HEK293 (cell line): ENCODE measurements around the gene INSL3.

Source experiments
- CTCF ChIA-PET: fragments of 350-600 bp; formaldehyde crosslinking; extraction: SDS; loops from one replicate; lab custom pipeline; 2021; ENCODE audit warnings: antibody characterized with exemption; lab: Yijun Ruan, JAX
- POLR2A ChIA-PET: fragments of 300-600 bp; formaldehyde crosslinking; extraction: SDS; loops from one replicate; lab custom pipeline; 2020; ENCODE audit warnings: antibody characterized with exemption, inconsistent platforms; lab: Yijun Ruan, JAX
- H3K27ac ChIP-seq: fragments of 200-500 bp; sonication (Bioruptor generic); 2 replicates; pipeline ENCODE4 v1.5.1; 2014; ENCODE audit warnings: low read depth, low read length, control low read depth, inconsistent platforms; ENCODE audit errors: extremely low read depth
- H3K36me3 ChIP-seq, 2 experiments: fragments of 200-500 bp in 1 of 2; sonication (Bioruptor generic) in 1 of 2; 1 replicate in 1 of 2; 2 replicates in 1 of 2; pipeline ENCODE4 v1.5.1; 2014 to 2017; ENCODE audit warnings: inconsistent platforms in 2 of 2, low read length in 2 of 2; ENCODE audit not compliant: control insufficient read depth in 2 of 2, insufficient read depth in 1 of 2
- H3K4me1 ChIP-seq: fragments of 200-500 bp; sonication (Bioruptor generic); 2 replicates; pipeline ENCODE4 v1.5.1; 2014; ENCODE audit warnings: mild to moderate bottlenecking, low read length, inconsistent platforms; ENCODE audit not compliant: control insufficient read depth, insufficient read depth
- H3K4me3 ChIP-seq: 2 replicates; pipeline ENCODE4 v1.5.1; 2011; ENCODE audit warnings: low read depth, mild to moderate bottlenecking, control low read depth, low read length, moderate library complexity
- H3K9me3 ChIP-seq: fragments of 200-500 bp; sonication (Bioruptor generic); 2 replicates; pipeline ENCODE4 v1.5.1; 2014; ENCODE audit warnings: low read depth, low read length, inconsistent platforms; ENCODE audit not compliant: control insufficient read depth, insufficient read depth
- BCL11B ChIP-seq: fragments of 450-650 bp; formaldehyde crosslinking; IDR thresholded peaks from 2 replicates; pipeline ENCODE4 v1.5.1; 2016; ENCODE audit warnings: low read depth, missing biosample characterization, missing genetic modification characterization
- GLIS1 ChIP-seq: fragments of 450-650 bp; formaldehyde crosslinking; IDR thresholded peaks from 2 replicates; pipeline ENCODE4 v1.5.1; 2016; ENCODE audit warnings: missing biosample characterization, missing genetic modification characterization
- GLIS2 ChIP-seq: fragments of 450-650 bp; formaldehyde crosslinking; IDR thresholded peaks from 2 replicates; pipeline ENCODE4 v1.5.1; 2016; ENCODE audit warnings: missing biosample characterization, missing genetic modification characterization
- HOXC10 ChIP-seq: sonication (generic); formaldehyde crosslinking; IDR thresholded peaks from 2 replicates; pipeline ENCODE4 v1.8.1; 2023; ENCODE audit warnings: mild to moderate bottlenecking, missing genetic modification reagents
- KLF9 ChIP-seq: fragments of 450-650 bp; formaldehyde crosslinking; IDR thresholded peaks from 2 replicates; pipeline ENCODE4 v1.5.1; 2016; ENCODE audit warnings: missing biosample characterization, missing genetic modification characterization, low read depth
- MYNN ChIP-seq: fragments of 450-650 bp; formaldehyde crosslinking; IDR thresholded peaks from 2 replicates; pipeline ENCODE4 v1.5.1; 2016; ENCODE audit warnings: missing biosample characterization, missing genetic modification characterization, borderline replicate concordance
- TCF7L2 ChIP-seq: IDR thresholded peaks from 2 replicates; pipeline ENCODE4 v1.6.1; 2011; ENCODE audit warnings: low read depth, mild to moderate bottlenecking, inconsistent platforms, low read length, moderate library complexity, borderline replicate concordance
- TSHZ1 ChIP-seq: fragments of 450-650 bp; formaldehyde crosslinking; IDR thresholded peaks from 2 replicates; pipeline ENCODE4 v1.5.1; 2016; ENCODE audit warnings: missing biosample characterization, missing genetic modification characterization, borderline replicate concordance
- ZBTB10 ChIP-seq: fragments of 450-650 bp; formaldehyde crosslinking; IDR thresholded peaks from 2 replicates; pipeline ENCODE4 v1.5.1; 2016; ENCODE audit warnings: missing biosample characterization, missing genetic modification characterization
- ZBTB17 ChIP-seq: fragments of 450-650 bp; formaldehyde crosslinking; IDR thresholded peaks from 2 replicates; pipeline ENCODE4 v1.5.1; 2016; ENCODE audit warnings: missing biosample characterization, missing genetic modification characterization
- ZEB2 ChIP-seq: fragments of 450-650 bp; formaldehyde crosslinking; IDR thresholded peaks from 2 replicates; pipeline ENCODE4 v1.5.1; 2016; ENCODE audit warnings: missing biosample characterization, missing genetic modification characterization
- ZNF157 ChIP-seq: fragments of 450-650 bp; formaldehyde crosslinking; IDR thresholded peaks from 2 replicates; pipeline ENCODE4 v1.5.1; 2016; ENCODE audit warnings: missing biosample characterization, missing genetic modification characterization
- ZNF19 ChIP-seq: fragments of 450-650 bp; formaldehyde crosslinking; IDR thresholded peaks from 2 replicates; pipeline ENCODE4; 2016; ENCODE audit warnings: missing biosample characterization, missing genetic modification characterization, low read depth
- ZNF23 ChIP-seq: fragments of 450-650 bp; formaldehyde crosslinking; IDR thresholded peaks from 2 replicates; pipeline ENCODE4 v1.5.1; 2016; ENCODE audit warnings: missing biosample characterization, missing genetic modification characterization, borderline replicate concordance
- ZNF280C ChIP-seq: fragments of 450-650 bp; formaldehyde crosslinking; IDR thresholded peaks from 2 replicates; pipeline ENCODE4 v1.5.1; 2016; ENCODE audit warnings: missing biosample characterization, missing genetic modification characterization
- ZNF324 ChIP-seq: fragments of 450-650 bp; formaldehyde crosslinking; IDR thresholded peaks from 2 replicates; pipeline ENCODE4 v1.5.1; 2016; ENCODE audit warnings: missing biosample characterization, missing genetic modification characterization
- ZNF335 ChIP-seq: fragments of 450-650 bp; formaldehyde crosslinking; conservative IDR thresholded peaks from 2 replicates; pipeline ENCODE4 v1.5.1; 2016; ENCODE audit warnings: missing biosample characterization, missing genetic modification characterization
- ZNF366 ChIP-seq: fragments of 450-650 bp; formaldehyde crosslinking; conservative IDR thresholded peaks from 2 replicates; pipeline ENCODE4 v1.5.1; 2016; ENCODE audit warnings: missing biosample characterization, missing genetic modification characterization
- ZNF404 ChIP-seq: fragments of 450-650 bp; formaldehyde crosslinking; IDR thresholded peaks from 2 replicates; pipeline ENCODE4 v1.5.1; 2017; ENCODE audit warnings: missing biosample characterization, missing genetic modification characterization
- ZNF426 ChIP-seq: fragments of 450-650 bp; formaldehyde crosslinking; IDR thresholded peaks from 2 replicates; pipeline ENCODE4 v1.5.1; 2017; ENCODE audit warnings: missing biosample characterization, missing genetic modification characterization, mild to moderate bottlenecking, inconsistent platforms, moderate library complexity
- ZNF513 ChIP-seq: fragments of 450-650 bp; IDR thresholded peaks from 2 replicates; pipeline ENCODE4 v1.5.1; 2018; ENCODE audit warnings: missing biosample characterization, missing genetic modification characterization
- ZNF600 ChIP-seq: fragments of 450-650 bp; formaldehyde crosslinking; IDR thresholded peaks from 2 replicates; pipeline ENCODE4 v1.5.1; 2016; ENCODE audit warnings: missing biosample characterization, missing genetic modification characterization
- ZNF645 ChIP-seq: fragments of 450-650 bp; formaldehyde crosslinking; IDR thresholded peaks from 2 replicates; pipeline ENCODE4; 2016; ENCODE audit warnings: missing biosample characterization, missing genetic modification characterization
- ZSCAN16 ChIP-seq: fragments of 450-650 bp; formaldehyde crosslinking; IDR thresholded peaks from 2 replicates; pipeline ENCODE4 v1.5.1; 2016; ENCODE audit warnings: missing biosample characterization, missing genetic modification characterization
- ZSCAN4 ChIP-seq: fragments of 450-650 bp; formaldehyde crosslinking; IDR thresholded peaks from 2 replicates; pipeline ENCODE4 v1.5.1; 2017; ENCODE audit warnings: missing biosample characterization, missing genetic modification characterization

INSL3 gene

GRCh38 chr19:17829855-17830566 lies 8.7 kb upstream of the INSL3 start:
- no peak overlapping the region; the same call in 1 of the 2 replicates for H3K27ac ChIP-seq
- H3K4me3 ChIP-seq: peak overlapping the region; percentile 40
- no peaks in the 10 kb centered on the region for H3K9me3 ChIP-seq
- POLR2A ChIA-PET: interaction anchor here (0.6 to 1.6 kb wide), 8 partner anchors 9 to 491 kb away, joined by 3 to 13 read pairs (median 4); partner anchors contain the start of genes B3GNT3, CCDC124, RPL18A and SLC27A1
- H3K36me3 ChIP-seq: no peaks in the 10 kb centered on the region
- H3K4me1 ChIP-seq: no peaks in the 10 kb centered on the region
- CTCF ChIA-PET: interaction anchor here (0.6 to 1.3 kb wide), 4 partner anchors 10 to 556 kb away, joined by 3 to 4 read pairs (median 3); partner anchors contain the start of genes GDF15 and RPL18A
- TF ChIP-seq TSHZ1 (tag by site-specific recombination) (no peak), GLIS1 (tag by site-specific recombination) (peak; percentile 12; the same call in 1 of the 2 replicates), BCL11B (0 out of 2 replicates have a peak, but pooled peaks have one; percentile 27), ZNF23 (tag by site-specific recombination) (no peak), ZNF335 (tag by site-specific recombination) (peak; percentile 59), ZSCAN4 (tag by site-specific recombination) (no peak), ZEB2 (tag by site-specific recombination) (no peak), ZNF324 (tag by site-specific recombination) (no peak), ZNF513 (tag by site-specific recombination) (no peak), ZNF366 (tag by site-specific recombination) (0 out of 2 replicates have a peak, but pooled peaks have one; percentile 39), ZNF280C (tag by site-specific recombination) (no peak), ZNF157 (tag by site-specific recombination) (no peak), MYNN (tag by site-specific recombination) (no peak), GLIS2 (peak; percentile 56; the same call in 1 of the 2 replicates), ZSCAN16 (tag by site-specific recombination) (no peak), ZBTB10 (tag by site-specific recombination) (no peak), HOXC10 (CRISPR knock-in tag) (no peak), TCF7L2 (no peak), ZNF426 (tag by site-specific recombination) (no peak), ZNF19 (tag by site-specific recombination) (no peak), ZNF600 (tag by site-specific recombination) (0 out of 2 replicates have a peak, but pooled peaks have one; percentile 21), ZBTB17 (no peak), ZNF645 (tag by site-specific recombination) (no peak), KLF9 (peak; percentile 22; the same call in 1 of the 2 replicates), ZNF404 (tag by site-specific recombination) (no peak)
